ENCODE measurements around the gene BRDT.

The BRDT gene

DNA sequence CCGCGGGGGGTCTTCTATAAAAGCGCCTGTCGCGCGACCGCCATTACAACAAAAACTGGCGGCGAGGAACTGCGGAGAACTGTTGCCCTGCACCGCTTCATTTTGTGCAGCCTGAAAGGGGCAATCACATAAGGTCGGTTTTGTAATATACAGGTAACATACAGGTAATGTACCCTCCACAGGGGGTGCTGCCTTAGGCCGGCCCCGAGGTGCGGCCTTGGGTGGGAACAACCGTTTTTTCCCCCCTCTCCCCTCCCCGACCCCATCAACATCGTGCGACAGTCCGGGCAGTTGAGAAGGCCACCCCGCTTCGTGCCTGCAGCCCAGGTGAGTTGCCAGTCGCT lies at the start of gene BRDT:
TSS of gene BRDT (plus strand) at position 46 of the 344 bp plus-strand sequence. CDS start 13,354 bp downstream, outside the sequence.
- peaks cover 16% of the 10 kb centered on the region for H3K4me1 Mint-ChIP-seq
- peak within 1 kb of the TSS; percentile 50 for H3K4me3 Mint-ChIP-seq
- no peaks in the 10 kb centered on the region for H3K27me3 Mint-ChIP-seq
- peaks cover 2% of the 10 kb centered on the region for H3K36me3 Mint-ChIP-seq
- no peaks in the 10 kb centered on the region for H3K9me3 Mint-ChIP-seq
- H3K27ac Mint-ChIP-seq, result peak within 1 kb of the TSS; percentile 44

DNA sequence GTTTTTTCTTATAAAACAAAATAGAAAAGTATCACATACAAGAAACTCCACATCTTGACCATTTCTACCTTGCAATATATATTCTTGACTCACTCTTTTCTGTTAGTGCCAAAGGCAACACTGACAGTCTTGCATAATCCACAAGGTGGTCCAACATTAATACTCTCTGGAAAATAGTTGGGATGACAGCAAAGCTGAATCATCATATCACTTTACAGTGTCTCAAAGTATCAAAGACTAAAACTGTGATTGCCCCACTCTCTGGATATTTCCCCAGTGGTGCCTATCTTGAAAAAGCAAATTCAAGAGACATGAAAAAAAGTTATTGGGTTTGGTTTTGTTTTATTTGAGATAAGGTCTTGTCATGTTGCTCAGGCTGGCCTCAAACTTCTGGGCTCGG lies 48.6 kb upstream of the BRDT start:
- H3K36me3 Mint-ChIP-seq, result no peaks in the 10 kb centered on the region
- H3K27ac Mint-ChIP-seq, result no peak overlapping the region
- H3K9me3 Mint-ChIP-seq, result no peaks in the 10 kb centered on the region
- H3K4me1 Mint-ChIP-seq, result peaks cover 11% of the 10 kb centered on the region
- H3K4me3 Mint-ChIP-seq, result no peak overlapping the region
- no peaks in the 10 kb centered on the region for H3K27me3 Mint-ChIP-seq

DNA sequence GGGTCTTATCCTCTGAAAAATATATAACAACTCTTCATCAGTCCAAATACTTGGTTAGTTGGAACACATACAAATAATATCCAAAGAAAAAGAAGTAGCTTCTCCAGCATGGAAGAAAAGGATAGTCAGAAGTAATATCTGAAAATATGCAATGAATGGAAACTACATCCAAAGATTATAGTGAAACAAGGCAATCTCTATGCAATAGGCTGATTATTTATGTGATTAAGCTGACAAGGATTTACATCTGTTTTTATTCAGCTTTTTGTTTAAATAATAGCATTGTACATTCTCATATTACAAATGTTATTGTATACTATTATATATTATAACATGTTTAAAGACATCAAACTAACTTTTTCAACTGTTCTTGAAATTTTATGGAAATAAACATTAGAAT lies 48.0 kb upstream of the BRDT start:
- H3K4me1 Mint-ChIP-seq, result peaks cover 4% of the 10 kb centered on the region
- H3K27ac Mint-ChIP-seq, result no peak overlapping the region
- H3K4me3 Mint-ChIP-seq, result no peak overlapping the region
- no peaks in the 10 kb centered on the region for H3K9me3 Mint-ChIP-seq
- H3K27me3 Mint-ChIP-seq, result no peaks in the 10 kb centered on the region
- H3K36me3 Mint-ChIP-seq, result no peaks in the 10 kb centered on the region

DNA sequence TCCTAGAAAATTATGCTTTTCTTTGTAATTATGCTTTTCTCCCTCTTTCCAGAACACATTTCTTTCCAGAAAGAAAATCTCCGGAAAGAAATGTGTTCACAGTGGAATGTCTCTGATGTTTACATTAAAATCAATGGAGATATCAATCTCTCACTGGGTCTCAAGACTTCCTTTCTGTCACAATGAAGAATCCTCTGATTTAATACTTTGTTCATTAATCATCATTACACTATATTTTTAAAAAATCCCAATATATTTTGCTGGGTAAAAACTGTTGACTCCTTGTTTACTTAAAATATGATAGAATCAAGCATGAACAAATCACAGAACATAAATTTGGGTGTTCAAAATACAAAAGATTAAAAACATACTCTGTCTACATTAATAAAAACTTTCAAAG lies 36.9 kb upstream of the BRDT start:
- Mint-ChIP-seq H3K4me1 (no peaks in the 10 kb centered on the region), H3K27me3 (no peaks in the 10 kb centered on the region), H3K9me3 (no peaks in the 10 kb centered on the region), H3K4me3 (no peak overlapping the region), H3K27ac (no peak overlapping the region), H3K36me3 (no peaks in the 10 kb centered on the region)

DNA sequence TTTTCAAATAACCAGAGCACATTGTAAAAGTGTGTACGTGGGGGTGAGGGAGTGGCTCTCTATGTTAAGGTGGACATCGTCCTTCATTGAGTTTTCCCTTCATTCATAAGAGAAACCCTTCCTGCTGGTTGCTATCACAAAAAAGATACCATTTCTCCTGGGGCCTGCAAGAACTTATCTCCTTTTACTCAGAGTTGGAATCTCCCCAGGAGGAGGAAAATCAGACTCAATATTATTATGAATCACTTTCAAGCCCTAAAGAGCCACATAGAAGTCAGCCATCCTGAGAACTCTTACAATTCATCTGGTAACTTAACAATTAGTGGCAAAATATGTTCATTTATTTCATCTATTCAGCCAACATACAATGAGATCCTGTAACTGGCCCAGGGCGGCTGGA lies 36.2 kb upstream of the BRDT start:
- Mint-ChIP-seq H3K27me3 (no peaks in the 10 kb centered on the region), H3K4me3 (no peak overlapping the region), H3K36me3 (no peaks in the 10 kb centered on the region), H3K4me1 (no peaks in the 10 kb centered on the region), H3K9me3 (no peaks in the 10 kb centered on the region), H3K27ac (no peak overlapping the region)

DNA sequence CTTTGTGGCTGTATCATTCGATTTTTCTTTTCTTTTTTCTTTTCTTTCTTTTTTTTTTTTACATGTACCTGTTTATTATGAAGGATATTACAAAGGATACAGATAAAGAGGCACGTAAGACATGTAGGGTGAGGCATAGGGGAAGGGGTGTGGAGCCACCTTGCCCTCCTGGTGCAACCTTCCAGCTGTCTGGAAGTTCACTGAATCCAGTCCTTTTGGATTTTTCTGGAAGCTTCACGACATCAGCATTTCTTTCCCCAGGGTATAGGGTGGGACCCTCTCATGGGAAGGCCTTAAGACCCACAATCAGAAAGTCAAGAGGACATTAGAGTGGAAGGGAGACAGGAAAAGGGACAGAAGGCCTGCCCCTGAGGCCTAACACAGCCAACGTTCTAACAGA lies 33.2 kb upstream of the BRDT start:
- H3K4me1 Mint-ChIP-seq, result no peaks in the 10 kb centered on the region
- no peaks in the 10 kb centered on the region for H3K36me3 Mint-ChIP-seq
- no peak overlapping the region for H3K27ac Mint-ChIP-seq
- H3K4me3 Mint-ChIP-seq, result no peak overlapping the region
- no peaks in the 10 kb centered on the region for H3K9me3 Mint-ChIP-seq
- no peaks in the 10 kb centered on the region for H3K27me3 Mint-ChIP-seq

DNA sequence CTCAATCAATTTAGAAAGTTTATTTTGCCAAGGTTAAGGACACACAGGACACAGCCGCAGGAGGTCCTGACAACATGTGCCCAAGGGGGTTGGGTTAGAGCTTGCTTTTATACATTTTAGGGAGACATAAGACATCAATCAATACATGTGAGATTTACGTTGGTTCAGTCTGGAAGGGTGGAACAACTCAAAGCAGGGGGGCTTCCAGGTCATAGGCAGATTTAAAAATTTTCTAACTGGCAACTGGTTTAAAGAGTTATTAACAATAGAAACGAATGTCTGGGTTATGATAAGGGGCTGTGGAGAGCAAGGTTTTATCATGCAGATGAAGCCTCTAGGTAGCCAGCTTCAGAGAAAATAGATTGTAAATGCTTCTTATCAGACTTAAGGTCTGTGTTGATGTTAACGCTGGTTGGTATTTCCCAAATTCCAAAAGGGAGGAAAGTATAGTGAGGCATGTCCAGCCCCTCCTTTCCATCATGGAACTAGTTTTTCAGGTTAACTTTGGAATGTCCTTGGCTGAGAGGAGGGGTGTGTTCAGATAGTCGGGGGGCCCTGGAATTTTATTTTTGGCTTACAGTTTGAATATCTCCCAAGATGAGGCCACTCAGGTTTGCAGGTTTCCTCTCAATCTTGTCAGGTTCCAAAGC lies 32.3 kb upstream of the BRDT start:
- H3K4me1 Mint-ChIP-seq, result no peaks in the 10 kb centered on the region
- H3K27ac Mint-ChIP-seq, result no peak overlapping the region
- no peaks in the 10 kb centered on the region for H3K27me3 Mint-ChIP-seq
- no peak overlapping the region for H3K4me3 Mint-ChIP-seq
- no peaks in the 10 kb centered on the region for H3K36me3 Mint-ChIP-seq
- H3K9me3 Mint-ChIP-seq, result no peaks in the 10 kb centered on the region

DNA sequence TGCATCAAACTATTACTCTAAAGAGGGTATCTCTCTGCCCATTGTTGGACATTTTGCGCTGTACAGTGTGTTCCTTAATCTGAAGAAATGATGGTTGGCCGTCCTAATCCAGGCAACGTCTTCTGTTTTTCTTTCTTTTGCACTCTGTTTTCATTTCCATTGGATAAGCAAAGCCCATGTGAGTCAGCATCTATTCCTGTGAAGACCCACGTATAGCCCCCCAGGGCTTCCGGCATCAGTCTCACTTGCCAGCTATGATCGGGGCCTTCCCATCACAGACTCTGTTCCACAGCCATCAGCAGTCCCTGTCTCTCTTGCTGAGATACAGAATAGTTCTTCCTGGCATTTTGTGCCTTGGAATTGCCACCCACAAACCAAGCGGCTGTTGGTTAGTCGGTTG lies 29.2 kb upstream of the BRDT start:
- no peaks in the 10 kb centered on the region for H3K9me3 Mint-ChIP-seq
- no peaks in the 10 kb centered on the region for H3K36me3 Mint-ChIP-seq
- H3K4me1 Mint-ChIP-seq, result no peaks in the 10 kb centered on the region
- H3K4me3 Mint-ChIP-seq, result no peak overlapping the region
- no peak overlapping the region for H3K27ac Mint-ChIP-seq
- no peaks in the 10 kb centered on the region for H3K27me3 Mint-ChIP-seq

DNA sequence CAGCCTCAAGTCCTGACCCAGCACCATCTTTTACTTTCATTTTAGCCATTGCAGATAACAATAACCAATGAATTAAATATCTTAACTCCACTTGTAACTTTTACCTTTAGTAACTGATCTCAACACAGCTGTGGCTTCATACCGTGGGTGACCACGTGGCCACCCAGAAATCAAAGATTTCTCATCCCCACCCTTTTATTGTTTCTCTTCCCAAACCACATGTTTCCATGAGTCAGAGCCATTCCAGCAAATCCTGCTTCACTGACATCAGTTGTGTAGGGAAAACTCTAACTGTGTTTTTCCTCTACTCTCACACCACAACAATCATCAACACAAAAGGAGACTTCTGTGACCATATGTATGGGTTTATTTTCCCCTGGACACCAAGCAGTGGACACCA lies 25.1 kb upstream of the BRDT start:
- no peak overlapping the region for H3K27ac Mint-ChIP-seq
- no peaks in the 10 kb centered on the region for H3K9me3 Mint-ChIP-seq
- no peaks in the 10 kb centered on the region for H3K27me3 Mint-ChIP-seq

DNA sequence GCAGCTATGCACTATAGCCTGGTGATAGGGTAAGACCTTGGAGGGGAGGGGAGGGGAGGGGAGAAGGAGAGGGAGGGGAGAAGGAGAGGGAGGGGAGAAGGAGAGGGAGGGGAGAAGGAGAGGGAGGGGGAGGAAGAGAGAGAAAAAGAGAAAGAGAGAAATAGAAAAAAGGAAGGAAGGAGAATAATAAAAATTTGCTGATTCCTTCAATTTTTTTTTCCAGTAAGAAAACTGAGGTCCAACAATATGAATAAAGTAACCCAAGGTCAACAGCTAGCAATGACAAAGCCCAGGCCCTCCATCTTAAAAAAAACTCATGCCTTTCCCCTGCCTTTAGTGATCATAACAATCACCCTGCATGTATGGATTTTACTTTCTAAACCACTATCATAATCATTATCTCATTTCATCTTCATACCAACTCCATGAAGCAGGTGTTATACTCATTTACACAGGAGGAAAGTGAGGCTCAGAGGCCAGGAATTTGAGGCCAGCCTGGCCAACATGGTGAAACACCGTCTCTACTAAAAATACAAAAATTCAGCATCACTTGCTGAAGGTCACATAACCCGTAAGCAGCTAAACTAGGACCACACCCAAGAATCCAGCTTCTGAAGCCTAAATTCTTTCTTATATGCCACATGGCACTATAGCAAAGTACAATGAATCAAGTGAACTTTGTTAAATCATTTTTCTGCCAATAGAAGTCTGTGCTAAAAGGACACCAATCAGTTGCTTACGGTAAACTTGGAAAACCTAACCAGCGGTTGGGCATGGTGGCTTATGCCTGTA lies 23.4 kb upstream of the BRDT start:
- H3K27me3 Mint-ChIP-seq, result no peaks in the 10 kb centered on the region
- H3K4me1 Mint-ChIP-seq, result no peaks in the 10 kb centered on the region
- no peaks in the 10 kb centered on the region for H3K9me3 Mint-ChIP-seq
- no peaks in the 10 kb centered on the region for H3K36me3 Mint-ChIP-seq
- H3K27ac Mint-ChIP-seq, result no peak overlapping the region
- H3K4me3 Mint-ChIP-seq, result no peak overlapping the region

More for the DNA sequence above, 25.1 kb upstream of the BRDT start:
- H3K4me1 Mint-ChIP-seq, result no peaks in the 10 kb centered on the region
- H3K4me3 Mint-ChIP-seq, result no peak overlapping the region
- no peaks in the 10 kb centered on the region for H3K36me3 Mint-ChIP-seq

DNA sequence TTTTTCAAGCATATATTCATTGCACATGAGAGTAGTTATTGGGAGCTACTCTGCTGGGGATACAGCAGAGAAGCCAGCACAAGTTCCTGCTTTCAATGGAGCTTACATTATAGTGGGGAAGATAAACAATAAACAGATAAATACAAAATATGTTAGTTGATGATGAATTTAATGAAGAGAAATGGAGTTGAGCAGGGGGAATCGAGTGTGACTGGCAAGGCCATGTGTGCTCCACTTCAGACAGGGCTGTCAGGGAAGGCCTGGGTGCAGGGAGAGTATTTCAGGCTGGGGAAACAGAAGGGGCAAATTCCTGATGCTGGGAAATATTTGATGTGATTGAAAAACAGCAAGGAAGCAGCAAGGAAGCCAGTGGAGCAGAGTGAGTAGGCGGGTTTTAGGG lies 21.2 kb upstream of the BRDT start:
- Mint-ChIP-seq H3K9me3 (no peaks in the 10 kb centered on the region), H3K4me1 (no peaks in the 10 kb centered on the region), H3K27ac (no peak overlapping the region), H3K4me3 (no peak overlapping the region), H3K27me3 (no peaks in the 10 kb centered on the region), H3K36me3 (no peaks in the 10 kb centered on the region)

DNA sequence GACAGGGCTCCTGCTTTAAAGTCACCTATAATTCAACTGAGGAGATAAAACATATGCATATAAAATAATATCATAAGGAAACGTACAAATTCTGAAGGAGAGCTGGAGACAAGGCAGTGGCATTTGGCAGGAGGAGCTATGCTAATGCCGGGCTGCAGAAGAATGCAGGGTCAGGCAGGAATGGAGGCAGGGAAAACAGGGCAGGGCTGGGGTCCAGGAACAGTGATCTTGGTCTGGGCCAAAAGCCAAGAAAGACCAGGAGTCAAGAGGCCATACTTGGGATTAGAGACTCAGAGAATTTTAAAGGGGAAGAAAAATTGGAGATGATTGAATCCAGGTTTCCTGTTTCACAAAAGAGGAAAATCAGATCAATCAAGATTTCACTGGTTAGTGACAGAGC lies 20.0 kb upstream of the BRDT start:
- H3K27me3 Mint-ChIP-seq, result no peaks in the 10 kb centered on the region
- H3K4me3 Mint-ChIP-seq, result no peak overlapping the region
- H3K27ac Mint-ChIP-seq, result no peak overlapping the region
- no peaks in the 10 kb centered on the region for H3K36me3 Mint-ChIP-seq
- no peaks in the 10 kb centered on the region for H3K9me3 Mint-ChIP-seq
- H3K4me1 Mint-ChIP-seq, result no peaks in the 10 kb centered on the region

DNA sequence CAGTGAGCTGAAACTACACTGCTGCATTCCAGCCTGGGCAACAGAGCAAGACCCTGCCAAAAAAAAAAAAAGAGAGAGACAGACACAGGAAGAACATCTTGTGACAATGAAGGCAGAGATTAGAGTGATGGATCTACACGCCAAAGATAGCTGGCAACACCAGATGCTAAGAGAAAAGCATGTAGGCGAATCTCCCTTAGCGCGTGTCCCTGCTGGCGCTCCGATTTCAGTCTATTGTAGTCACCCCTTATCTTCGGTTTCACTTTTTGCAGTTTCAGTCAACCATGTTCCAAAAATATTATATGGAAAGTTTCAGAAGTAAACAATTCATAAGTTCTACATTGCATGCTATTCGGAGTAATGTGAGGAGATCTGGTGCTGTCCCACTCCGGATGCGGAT lies 11.6 kb upstream of the BRDT start:
- Mint-ChIP-seq H3K4me1 (no peaks in the 10 kb centered on the region), H3K4me3 (no peak overlapping the region), H3K27ac (no peak overlapping the region), H3K36me3 (no peaks in the 10 kb centered on the region), H3K27me3 (no peaks in the 10 kb centered on the region), H3K9me3 (no peaks in the 10 kb centered on the region)

DNA sequence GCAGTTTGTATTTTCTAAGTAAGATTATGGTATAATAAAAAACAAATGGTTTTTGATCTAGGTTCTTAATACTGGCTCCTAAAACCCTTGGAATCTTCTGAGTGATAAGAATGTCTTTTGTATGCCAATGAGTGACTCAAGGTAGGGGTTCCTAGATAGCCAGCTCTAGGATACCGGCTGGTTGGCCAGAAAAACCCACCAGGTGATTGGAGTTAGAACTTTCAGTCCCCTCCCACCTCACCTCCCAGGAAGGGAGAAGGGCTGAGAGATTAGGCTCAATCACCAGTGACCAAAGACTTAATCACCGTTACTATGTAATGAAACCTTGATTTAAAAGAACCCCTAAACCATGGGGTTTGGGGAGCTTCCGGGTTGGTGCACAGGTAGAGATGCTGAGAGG lies 8.7 kb upstream of the BRDT start:
- no peaks in the 10 kb centered on the region for H3K36me3 Mint-ChIP-seq
- H3K27me3 Mint-ChIP-seq, result no peaks in the 10 kb centered on the region
- H3K4me3 Mint-ChIP-seq, result no peak overlapping the region
- H3K27ac Mint-ChIP-seq, result no peak overlapping the region
- no peaks in the 10 kb centered on the region for H3K4me1 Mint-ChIP-seq
- H3K9me3 Mint-ChIP-seq, result no peaks in the 10 kb centered on the region

DNA sequence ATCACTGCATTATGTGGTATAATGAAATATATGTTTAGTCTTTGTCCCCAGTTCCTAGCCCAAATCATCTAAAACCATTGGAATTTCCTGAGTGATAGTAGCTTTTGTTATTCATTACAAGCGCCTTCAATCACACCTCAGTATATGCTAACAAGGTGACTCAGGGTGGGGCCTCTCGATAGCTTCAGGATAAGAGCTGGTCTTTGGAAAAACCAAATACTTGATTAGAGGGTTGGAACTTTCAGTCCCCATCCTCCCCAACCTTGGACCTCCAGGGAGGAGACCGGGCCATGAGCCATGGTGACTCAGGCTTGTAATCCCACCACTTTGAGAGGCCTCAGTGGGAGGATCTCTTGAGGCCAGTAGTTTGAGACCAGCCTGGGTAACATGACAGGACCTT lies 5.1 kb upstream of the BRDT start:
- Mint-ChIP-seq H3K27ac (no peak overlapping the region), H3K27me3 (no peaks in the 10 kb centered on the region), H3K9me3 (no peaks in the 10 kb centered on the region), H3K4me3 (no peak overlapping the region), H3K4me1 (peaks cover 16% of the 10 kb centered on the region), H3K36me3 (peaks cover 2% of the 10 kb centered on the region)

DNA sequence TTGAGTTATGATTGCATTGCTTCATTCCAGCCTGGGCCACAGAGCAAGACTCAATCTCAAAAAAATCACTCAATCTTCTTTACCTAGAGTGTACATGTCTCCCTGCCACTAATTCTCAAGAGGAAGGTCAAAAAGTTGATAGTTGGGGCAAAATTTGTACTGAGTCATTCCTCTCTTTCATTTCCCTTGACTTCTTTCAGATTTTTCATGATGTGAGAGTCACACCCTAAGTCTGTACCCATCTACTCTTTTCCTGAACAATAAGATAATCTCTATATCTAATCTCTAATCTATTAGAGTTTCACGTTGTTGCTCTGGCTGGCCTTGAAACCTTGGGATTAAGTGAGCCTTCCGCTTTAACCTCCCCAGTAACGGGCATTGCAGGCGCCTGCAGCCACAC lies 1.1 kb upstream of the BRDT start:
- H3K27me3 Mint-ChIP-seq, result no peaks in the 10 kb centered on the region
- peaks cover 16% of the 10 kb centered on the region for H3K4me1 Mint-ChIP-seq
- no peaks in the 10 kb centered on the region for H3K9me3 Mint-ChIP-seq
- H3K27ac Mint-ChIP-seq, result no peak overlapping the region
- no peak overlapping the region for H3K4me3 Mint-ChIP-seq
- peaks cover 2% of the 10 kb centered on the region for H3K36me3 Mint-ChIP-seq

All from activated naive CD4-positive, alpha-beta T cell treated with anti-CD3 and anti-CD28 coated beads, Interleukin-2, amount 50 U/mL, for 24 hours (primary cell).